ENCODE measurements around the gene CHIT1.

The CHIT1 gene

DNA sequence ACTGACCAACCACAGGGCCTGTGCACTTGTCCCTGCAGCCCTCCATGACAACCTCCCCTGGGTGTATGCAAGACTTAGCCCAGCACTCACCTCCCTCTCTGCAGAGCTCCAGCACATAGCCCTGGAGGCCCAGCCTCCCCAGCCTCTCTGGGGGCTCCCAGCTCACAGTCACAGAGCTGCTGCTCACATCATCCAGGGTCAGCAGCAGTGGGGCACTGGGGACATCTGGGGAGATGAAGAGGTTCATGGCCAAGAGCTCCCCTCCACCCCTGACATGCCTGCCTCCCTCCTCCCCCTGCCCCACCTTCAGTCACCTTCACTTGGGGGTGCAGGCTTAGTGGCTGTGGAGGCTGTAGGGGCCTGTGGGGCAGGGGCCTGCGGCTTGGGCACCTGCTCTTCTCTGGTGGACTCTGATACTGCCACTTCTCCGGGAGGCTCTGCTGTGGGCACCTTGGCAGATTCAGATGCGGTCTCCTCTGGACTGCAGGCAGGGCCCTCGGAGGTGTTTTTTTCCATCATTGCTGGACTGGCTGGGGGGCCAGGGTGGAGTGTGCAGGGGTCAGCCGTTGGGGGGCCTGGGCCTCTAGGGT, 54.1 kb downstream of the CHIT1 start, which contains the start of gene MYBPH:
MYBPH (minus strand) TSS at position 590 of the 590 bp plus-strand sequence; CDS start at position 519, 71 bp downstream.
- no peak for DNase-seq (ENCODE audit: low spot score)

DNA sequence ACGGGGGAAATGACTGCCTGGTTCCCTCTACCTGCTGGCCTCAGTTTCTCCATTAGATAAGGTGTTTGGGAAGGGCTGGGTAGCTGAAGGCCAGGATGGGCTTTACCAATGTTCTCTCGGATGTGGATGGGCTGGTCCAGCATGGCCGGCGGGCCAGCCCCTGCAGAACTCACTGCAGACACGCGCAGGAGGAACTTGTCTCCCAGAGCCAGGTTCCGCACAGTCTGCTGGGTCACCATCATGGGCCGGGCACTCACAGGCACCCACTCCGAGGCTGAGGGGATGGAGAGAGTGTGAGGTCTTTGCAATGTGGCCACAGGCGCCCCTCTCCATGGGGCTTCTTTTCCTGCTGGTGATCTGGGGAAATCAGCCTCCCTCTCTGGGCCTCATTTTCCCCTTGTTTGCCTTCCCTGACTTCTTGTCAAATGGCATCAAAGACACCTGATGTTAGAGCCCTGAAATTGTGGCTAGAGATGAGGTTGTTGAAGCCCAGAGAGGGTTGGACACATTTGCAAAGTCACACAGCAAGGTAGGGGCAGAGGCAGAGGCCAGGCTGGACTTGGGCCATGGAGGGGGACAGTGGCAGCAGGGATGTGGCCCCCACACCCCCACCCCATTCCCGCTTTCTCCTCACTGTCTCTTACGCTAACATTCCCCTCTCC, 55.0 kb downstream of the CHIT1 start:
- DNase-seq (ENCODE audit: low spot score), result no peak

DNA sequence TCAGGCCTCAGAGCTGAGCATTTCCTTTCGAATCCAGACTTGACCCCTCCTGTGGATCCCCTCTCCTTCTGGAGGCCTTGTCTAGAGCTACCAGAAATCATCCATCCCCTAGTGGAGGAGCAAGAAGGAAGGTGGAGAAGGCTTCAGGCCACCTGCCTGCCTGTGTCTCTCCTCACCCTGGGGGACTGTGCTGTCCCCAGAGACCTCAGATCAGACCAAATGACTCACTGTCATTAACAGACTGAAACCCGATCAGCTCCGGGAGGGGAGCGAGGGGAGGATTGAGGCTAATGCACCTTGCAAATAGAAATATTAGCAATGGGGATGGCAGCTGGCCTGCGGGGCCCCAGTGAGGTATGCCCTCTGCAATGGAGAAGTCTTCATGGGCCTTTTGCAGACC, 55.9 kb downstream of the CHIT1 start:
- DNase-seq (ENCODE audit: low spot score), result no peak

DNA sequence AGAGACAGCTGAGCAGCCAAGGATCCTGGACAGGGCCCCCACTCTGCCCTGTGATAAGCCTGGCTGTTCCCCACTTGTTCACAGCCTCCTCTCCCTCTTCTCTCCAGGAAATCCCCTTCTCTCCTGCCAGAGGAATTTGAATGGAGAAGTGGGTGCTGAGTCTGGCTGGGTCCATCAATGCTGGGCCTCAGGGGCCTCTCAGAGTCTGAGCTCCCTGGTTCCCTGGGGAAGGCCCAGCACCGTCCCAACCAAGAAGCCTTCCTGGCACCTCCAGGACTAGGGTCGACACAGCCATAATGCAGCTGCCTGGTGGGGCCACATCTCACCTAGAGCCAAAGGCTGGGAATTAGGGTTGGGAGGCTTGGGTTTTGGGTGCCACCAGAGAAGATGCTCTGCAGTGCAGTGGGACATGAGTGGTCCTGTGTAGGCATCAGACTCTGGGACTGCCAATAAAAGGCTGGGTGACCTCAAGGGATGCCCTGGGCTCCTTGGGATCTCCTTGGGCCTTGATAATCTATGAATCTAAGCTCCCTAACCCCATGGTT, 56.4 kb downstream of the CHIT1 start:
- no peak for DNase-seq (ENCODE audit: low spot score)

DNA sequence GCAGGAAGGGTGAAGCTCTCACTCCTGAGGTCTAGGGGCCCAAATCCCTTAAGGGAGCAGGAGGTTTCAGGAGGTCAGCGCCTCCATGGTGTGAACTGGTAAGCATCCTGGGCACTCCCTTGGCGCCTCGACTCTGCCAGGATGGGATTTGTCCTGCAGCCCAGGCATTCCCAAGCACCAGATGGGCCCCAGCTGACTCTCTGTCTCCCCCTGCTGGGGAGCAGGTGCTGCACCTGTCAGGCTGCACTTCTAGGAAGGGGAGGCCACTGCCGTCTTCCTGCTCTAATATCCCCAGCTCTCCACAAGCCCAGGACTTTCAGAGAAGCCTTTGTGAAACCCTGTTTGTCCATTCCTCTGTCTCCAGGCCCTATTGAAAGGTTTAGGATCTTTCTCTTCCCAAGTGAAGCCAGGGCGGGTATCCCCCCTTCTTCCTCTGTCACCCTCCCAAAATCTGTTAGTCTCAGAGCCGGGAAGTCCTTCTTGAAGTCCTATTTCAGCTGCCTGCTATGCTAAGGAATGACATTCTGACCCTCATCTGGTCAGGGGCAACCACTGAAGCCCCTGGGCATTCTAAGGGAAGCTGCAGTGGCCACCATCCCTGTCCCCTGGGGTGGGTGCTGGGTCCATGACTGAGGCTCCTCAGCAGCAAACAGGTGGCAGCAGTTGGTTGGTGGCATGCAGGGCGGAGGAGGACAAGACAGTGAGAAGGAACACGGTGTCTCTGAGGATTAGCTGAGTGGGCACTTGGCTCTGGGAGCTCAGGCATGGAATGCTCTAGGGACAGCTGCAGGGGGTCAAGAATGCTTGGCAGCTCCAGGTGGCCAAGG, 57.1 kb downstream of the CHIT1 start:
- peak; percentile 63 for DNase-seq (ENCODE audit: low spot score)

DNA sequence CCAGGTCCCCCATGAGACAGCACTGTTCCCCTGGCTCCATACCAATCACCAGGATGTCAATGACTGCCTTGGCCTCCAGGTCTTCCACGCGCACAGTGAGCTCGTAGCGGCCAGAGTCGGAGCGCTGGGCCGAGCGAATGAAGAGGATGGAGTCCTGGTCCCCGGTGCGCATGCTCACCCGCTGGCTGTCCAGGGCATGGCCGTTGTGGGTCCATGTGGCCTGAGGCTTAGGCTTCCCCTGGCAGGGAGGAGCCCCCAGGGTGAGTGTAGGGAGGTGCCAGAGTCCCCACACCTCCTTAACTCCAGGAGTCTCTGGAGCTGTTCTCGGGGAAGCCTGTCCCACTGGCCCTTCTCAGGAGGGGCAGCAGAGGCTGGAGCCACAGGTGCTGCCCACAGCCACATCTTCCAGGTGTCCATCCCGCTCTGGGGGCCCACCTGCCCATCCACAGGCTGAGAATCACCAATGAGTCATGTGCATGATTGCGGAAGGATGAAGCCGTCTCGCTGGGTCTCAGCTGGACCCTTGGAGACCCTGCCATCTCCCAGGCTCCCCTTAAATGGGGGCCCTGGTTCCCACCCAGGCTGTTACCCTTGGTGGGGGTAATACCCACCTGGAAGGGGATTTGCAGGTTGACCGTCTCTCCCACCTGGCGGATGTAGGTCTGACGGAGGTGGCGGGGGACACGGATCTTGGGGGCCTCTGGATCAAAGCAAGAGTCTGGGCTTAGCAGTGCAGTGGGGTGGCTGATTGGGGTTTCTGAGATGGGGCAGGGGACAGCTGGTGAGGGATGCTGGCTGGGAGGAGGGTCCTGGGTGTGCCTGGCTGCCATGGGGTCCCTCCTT, 57.9 kb downstream of the CHIT1 start:
- no peak for DNase-seq (ENCODE audit: low spot score)

DNA sequence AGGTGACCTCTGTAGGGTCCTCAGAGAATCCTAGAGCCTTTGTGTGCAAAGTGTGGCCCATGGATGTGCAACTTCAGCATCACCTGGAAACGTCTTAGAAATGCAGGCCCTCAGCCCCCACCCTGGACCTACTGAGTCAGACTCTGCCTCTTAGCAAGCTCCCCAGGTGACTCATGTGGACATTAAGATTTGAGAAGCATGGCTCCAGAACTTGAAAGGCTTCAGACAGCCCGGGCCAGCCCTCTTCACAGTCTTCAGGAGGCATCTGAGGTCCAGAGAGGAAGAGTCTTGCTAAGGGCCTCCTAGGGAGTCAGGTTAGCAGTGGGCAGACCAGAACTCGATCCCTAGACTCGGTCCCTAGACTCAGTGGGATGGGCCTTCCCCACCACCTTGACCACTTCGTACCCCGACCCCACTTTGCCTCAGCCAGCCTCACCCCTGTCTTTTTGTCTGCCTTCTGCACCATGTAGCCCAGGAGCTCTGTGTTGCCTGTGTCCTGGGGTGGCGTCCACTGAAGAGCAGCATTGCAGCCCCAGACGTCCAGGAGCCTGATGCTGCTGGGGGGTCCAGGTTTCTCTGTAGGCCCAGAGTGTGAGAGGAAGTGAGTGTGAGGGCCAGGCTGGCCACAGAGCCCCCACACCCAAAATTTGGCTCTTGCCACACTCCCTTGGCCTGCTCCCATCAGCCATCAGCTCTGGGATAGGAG, 58.7 kb downstream of the CHIT1 start:
- no peak for DNase-seq (ENCODE audit: low spot score)

DNA sequence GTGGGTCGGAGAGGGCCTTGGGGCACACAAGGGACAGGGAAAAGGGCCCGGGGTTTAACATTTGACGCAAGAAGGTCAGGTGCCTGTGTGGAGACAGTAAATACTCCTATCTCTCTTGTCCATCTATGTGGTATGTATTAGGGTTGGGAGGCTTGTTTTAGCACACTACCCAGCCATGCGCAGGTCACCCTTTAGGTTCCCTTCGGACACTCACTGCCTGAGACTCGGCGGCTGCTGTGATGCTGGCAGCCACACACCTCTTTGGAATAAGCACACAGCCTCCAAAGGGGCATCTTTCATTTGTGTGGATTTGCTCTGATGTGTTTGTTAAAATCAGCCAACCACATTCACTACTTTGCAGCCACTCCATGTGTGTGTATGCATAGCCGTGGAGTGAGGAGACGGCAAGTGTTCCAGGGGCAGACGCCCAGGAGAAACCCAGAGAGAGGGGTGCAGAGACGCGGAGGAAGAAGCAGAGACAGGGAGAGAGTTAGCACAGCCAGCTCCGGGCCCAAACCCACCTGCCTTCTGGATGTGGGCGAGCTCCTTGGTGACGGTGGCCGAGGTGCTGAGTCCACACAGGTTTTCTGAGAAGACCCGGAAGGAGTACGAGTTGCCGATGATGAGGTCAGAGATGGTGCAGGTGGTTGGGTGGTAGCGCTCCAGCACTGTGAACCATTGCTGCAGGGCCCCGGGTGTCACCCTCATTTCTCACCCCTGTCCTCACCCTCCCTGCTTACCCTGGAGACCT, 59.5 kb downstream of the CHIT1 start:
- no peak for DNase-seq (ENCODE audit: low spot score)

DNA sequence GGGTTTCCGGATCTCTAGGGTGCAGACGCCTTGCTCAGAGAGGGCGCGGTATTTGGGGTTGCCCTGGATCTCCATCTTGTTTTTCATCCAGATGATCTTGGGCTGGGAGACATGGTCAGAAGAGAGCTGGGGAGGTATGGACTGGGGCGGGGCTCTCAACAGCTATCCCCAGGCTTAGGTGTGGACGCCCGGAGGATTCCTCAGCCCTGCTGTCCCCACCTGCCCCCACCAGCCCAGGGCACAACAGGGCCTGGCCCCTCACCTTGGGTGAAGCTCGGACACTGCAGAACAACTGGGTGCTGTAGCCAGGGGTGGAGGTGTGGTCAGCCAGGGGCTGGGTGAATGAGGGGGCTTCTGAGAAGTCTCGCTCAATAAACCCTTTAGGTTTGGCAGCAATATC, 60.5 kb downstream of the CHIT1 start:
- no peak for DNase-seq (ENCODE audit: low spot score)

DNA sequence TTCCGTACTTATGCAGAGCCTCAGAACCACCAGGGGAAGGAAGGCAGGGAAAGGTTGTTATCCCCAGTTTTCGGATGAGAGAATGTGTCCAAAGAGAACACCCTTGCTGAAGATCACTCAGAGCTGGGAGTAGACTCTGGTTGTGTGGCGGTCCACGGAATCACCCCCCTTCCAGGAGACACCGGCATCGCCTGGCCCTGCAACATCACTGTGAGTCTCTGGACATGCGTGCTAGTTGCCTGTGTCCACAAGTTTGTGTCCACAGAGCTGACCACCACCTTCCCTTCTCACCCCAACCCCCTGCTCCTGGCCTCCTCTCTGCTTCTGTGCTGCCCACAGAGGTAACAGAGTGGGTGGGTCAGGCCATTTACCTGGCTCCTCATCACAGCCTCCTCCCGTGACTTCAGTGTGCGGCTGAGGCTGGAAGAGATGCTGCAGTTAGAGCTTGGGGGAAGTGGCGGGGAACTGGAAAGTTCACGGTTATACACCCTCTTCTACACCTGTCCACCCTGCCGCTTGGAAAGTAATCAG, 61.2 kb downstream of the CHIT1 start:
- no peak for DNase-seq (ENCODE audit: low spot score)

DNA sequence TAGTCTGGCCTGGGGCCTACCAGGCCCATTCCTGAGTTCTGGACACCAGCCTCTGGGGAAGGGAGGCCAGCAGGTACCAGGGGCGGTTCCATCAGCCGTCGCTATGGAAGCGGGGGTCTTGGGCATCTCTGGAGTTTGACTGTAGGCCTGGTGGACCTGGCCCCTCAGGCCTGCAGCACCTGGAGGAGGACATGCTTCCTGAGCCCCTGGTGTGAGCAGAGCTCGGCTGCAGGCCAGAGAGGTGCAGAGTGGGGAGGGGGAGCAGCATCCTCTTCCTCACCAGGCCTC, 61.6 kb downstream of the CHIT1 start:
- DNase-seq (ENCODE audit: low spot score), result no peak

DNA sequence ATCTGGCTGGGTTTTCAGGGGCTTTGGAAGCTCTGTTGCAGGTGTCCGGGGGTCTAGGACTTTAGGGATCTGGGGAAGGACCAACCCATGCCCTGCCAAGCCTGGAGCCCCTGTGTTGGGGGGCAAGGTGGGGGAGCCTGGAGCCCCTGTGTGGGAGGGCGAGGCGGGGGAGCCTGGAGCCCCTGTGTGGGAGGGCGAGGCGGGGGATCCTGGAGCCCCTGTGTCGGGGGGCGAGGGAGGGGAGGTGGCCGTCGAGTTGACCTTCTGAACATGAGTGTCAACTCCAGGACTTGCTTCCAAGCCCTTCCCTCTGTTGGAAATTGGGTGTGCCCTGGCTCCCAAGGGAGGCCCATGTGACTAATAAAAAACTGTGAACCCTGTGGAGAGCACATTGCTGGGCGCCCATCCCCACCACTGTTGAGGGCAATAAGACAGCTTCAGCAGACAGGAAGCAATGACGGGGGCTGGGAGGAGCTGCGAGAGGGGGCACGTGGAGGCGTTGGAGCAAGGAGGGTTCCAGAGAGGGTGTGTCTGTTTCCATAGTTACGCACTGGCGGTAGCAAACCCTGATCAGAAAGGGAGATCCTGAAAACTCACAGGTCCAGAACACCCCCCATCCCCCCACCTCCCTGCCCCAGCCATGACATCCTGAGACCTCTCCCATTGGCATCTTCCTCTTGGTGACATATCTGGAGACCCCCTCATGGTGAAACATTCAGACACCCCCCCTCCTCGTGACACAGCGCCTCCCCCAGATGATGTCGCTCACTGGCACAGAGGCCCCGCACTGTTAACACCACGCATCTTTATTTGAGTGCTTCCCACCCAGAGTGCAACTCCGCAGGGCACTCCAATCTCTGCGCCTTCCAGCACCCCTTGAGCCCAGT, 62.2 kb downstream of the CHIT1 start:
- DNase-seq (ENCODE audit: low spot score), result no peak

DNA sequence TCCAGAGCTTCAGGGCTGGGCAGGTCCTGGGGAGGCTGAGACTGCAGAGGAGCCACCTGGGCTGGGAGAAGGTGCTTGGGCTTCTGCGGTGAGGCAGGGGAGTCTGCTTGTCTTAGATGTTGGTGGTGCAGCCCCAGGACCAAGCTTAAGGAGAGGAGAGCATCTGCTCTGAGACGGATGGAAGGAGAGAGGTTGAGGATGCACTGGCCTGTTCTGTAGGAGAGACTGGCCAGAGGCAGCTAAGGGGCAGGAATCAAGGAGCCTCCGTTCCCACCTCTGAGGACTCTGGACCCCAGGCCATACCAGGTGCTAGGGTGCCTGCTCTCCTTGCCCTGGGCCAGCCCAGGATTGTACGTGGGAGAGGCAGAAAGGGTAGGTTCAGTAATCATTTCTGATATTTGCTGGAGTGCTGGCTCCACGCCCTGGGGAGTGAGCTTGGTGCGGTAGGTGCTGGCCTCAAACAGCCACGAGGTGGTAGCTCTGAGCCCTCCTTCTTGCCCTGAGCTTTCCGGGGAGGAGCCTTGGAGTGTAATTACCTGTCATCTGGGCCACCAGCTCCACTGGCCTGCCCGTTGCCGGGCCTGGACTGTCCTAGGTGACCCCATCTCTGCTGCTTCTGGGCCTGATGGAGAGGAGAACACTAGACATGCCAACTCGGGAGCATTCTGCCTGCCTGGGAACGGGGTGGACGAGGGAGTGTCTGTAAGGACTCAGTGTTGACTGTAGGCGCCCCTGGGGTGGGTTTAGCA, 63.1 kb downstream of the CHIT1 start:
- peak; percentile 63 for DNase-seq (ENCODE audit: low spot score)

Measured in cerebellar cortex (tissue), 1 donor.